Measurements from ENCODE around the gene NEK7. TPM values are rescaled to one million over a fixed set of nuclear protein-coding genes. Genes with fewer than 3 reads are reported as not detected.
"Not testable (repeated sequence)": the region's sequence is repeated elsewhere in the genome, so short reads cannot be mapped to it uniquely, and the experiment has no call there.

Gene NEK7
- total and polyA plus RNA-seq, 10 donors = 16.9 to 120 (median 73.2) TPM

GRCh38 chr1:198212126-198212525 lies 55.3 kb downstream of the NEK7 start:
- TF ChIP-seq CTCF (IDR thresholded peaks at IDR 0.05 in 8 of 11, conservative IDR thresholded peaks at IDR 0.05 in 3 of 11) (no peak), POLR2A (IDR thresholded peaks at IDR 0.05) (no peak), POLR2AphosphoS5 (IDR thresholded peaks at IDR 0.05) (no peak)
- H3K9me3 ChIP-seq = peaks cover 0 to 31% (median 19%) of the 10 kb centered on the region in 8 donors
- H3K27me3 ChIP-seq (replicated peaks in 1 of 7) = no peaks in the 10 kb centered on the region
- DNase-seq = no peak
- intact Hi-C loops (cut with DNase I; ENCODE audit: low total_unique reads) = no loop called here
- peak overlapping the region in 1 of 8 donors; percentile 24 for H3K27ac ChIP-seq
- no peak overlapping the region for H3K4me3 ChIP-seq
- 96 to 99% (median 98%) methylated on average over 4 to 8 of the region's 8 CpGs for WGBS, 5 donors
- H3K36me3 ChIP-seq = peaks cover 0 to 26% (median 10%) of the 10 kb centered on the region in 6 donors
- H3K4me1 ChIP-seq = peaks cover 0 to 13% (median 2%) of the 10 kb centered on the region in 6 donors

- TF ChIP-seq POLR2A (IDR thresholded peaks at IDR 0.05) (no peak), POLR2AphosphoS5 (IDR thresholded peaks at IDR 0.05) (no peak), CTCF (IDR thresholded peaks at IDR 0.05 in 8 of 11, conservative IDR thresholded peaks at IDR 0.05 in 3 of 11) (no peak)
- Histone ChIP-seq H3K4me3 (no peak overlapping the region), H3K27me3 (replicated peaks in 1 of 7) (no peaks in the 10 kb centered on the region), H3K36me3 (peaks cover 0 to 26% (median 10%) of the 10 kb centered on the region in 6 donors), H3K4me1 (peaks cover 0 to 13% (median 2%) of the 10 kb centered on the region in 6 donors), H3K9me3 (peaks cover 0 to 31% (median 19%) of the 10 kb centered on the region in 8 donors), H3K27ac (peak overlapping the region in 1 of 8 donors; percentile 44)
- 78 to 97% (median 92%) methylated on average over 3 of the region's 3 CpGs for WGBS, 5 donors
- intact Hi-C loops (cut with DNase I; ENCODE audit: low total_unique reads) = no loop called here
- DNase-seq = no peak
Measured at GRCh38 chr1:198212675-198213074, 55.9 kb downstream of the NEK7 start.

DNA sequence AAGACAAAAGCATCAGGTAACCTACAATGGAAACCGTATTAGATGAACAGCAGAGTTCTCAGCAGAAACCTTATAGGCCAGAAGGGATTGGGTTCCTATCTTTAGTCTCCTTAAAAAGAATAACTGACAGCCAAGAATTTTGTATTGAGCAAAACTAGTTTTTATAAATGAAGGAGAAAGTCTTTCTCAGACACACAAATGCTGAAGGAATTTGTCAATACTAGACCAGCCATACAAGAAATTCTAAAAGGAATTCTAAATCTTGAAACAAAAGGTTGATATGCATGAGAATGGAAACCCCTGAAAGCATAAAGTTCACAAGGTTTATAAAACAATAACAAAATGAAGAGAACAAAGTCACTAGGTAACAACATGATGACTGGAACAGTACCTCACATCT lies 58.1 kb downstream of the NEK7 start:
- intact Hi-C loops (cut with DNase I; ENCODE audit: low total_unique reads) = no loop called here
- Histone ChIP-seq H3K4me3 (no peak overlapping the region), H3K27me3 (replicated peaks in 1 of 7) (no peaks in the 10 kb centered on the region), H3K36me3 (peaks cover 0 to 22% (median 10%) of the 10 kb centered on the region in 6 donors), H3K9me3 (peaks cover 0 to 31% (median 19%) of the 10 kb centered on the region in 8 donors), H3K4me1 (peaks cover 0 to 4% (median 0%) of the 10 kb centered on the region in 6 donors), H3K27ac (no peak overlapping the region)
- TF ChIP-seq CTCF (IDR thresholded peaks at IDR 0.05 in 8 of 11, conservative IDR thresholded peaks at IDR 0.05 in 3 of 11) = no peak
- no peak for TF ChIP-seq POLR2AphosphoS5 (IDR thresholded peaks at IDR 0.05)
- no peak for TF ChIP-seq POLR2A (IDR thresholded peaks at IDR 0.05)
- 88 to 98% (median 95%) methylated on average over 1 of the region's 1 CpG for WGBS, 5 donors
- DNase-seq = no peak

GRCh38 chr1:198220428-198220827 lies 63.6 kb downstream of the NEK7 start:
- TF ChIP-seq POLR2A (IDR thresholded peaks at IDR 0.05) (no peak), POLR2AphosphoS5 (IDR thresholded peaks at IDR 0.05) (no peak), CTCF (IDR thresholded peaks at IDR 0.05 in 8 of 11, conservative IDR thresholded peaks at IDR 0.05 in 3 of 11) (no peak)
- no peak overlapping the region for H3K27ac ChIP-seq

GRCh38 chr1:198227010-198227409 lies 70.2 kb downstream of the NEK7 start:
- H3K27me3 ChIP-seq (replicated peaks in 1 of 7); H3K4me1 ChIP-seq; DNase-seq; H3K36me3 ChIP-seq; intact Hi-C loops (cut with DNase I; ENCODE audit: low total_unique reads); H3K27ac ChIP-seq; H3K4me3 ChIP-seq: not testable (repeated sequence)
- peaks cover 0 to 21% (median 14%) of the 10 kb centered on the region in 8 donors for H3K9me3 ChIP-seq
- WGBS, 5 donors = 96 to 99% (median 98%) methylated on average over 4 to 5 of the region's 5 CpGs

More at GRCh38 chr1:198220428-198220827, 63.6 kb downstream of the NEK7 start:
- Histone ChIP-seq H3K9me3 (peaks cover 0 to 10% (median under 1%) of the 10 kb centered on the region in 8 donors), H3K4me1 (no peaks in the 10 kb centered on the region), H3K36me3 (peaks cover 0 to 6% (median 0%) of the 10 kb centered on the region in 6 donors), H3K27me3 (replicated peaks in 1 of 7) (no peaks in the 10 kb centered on the region), H3K4me3 (no peak overlapping the region)
- intact Hi-C loops (cut with DNase I; ENCODE audit: low total_unique reads) = no loop called here
- no peak for DNase-seq
- 66 to 91% (median 78%) methylated on average over 1 of the region's 1 CpG for WGBS, 5 donors

GRCh38 chr1:198227454-198227853 lies 70.7 kb downstream of the NEK7 start:
- peaks cover 0 to 21% (median 14%) of the 10 kb centered on the region in 8 donors for H3K9me3 ChIP-seq
- H3K4me3 ChIP-seq; H3K36me3 ChIP-seq; intact Hi-C loops (cut with DNase I; ENCODE audit: low total_unique reads); H3K27me3 ChIP-seq (replicated peaks in 1 of 7); H3K27ac ChIP-seq; DNase-seq: not testable (repeated sequence)
- H3K4me1 ChIP-seq = peaks cover 0 to 12% (median 0%) of the 10 kb centered on the region in 6 donors
- WGBS, 5 donors = 92 to 100% (median 97%) methylated on average over 2 of the region's 2 CpGs

All from spleen (tissue), 11 donors.